Caco-2 (cell line): ENCODE results near the gene AGPAT3. TPM values are rescaled to one million over a fixed set of nuclear protein-coding genes. Genes with fewer than 3 reads are reported as not detected.

Source experiments
- BruUV-seq: library from RNA; stranded (reverse); fragments of 400-500 nt; replicated peaks from 2 replicates; lab custom pipeline; 2021; lab: Mats Ljungman, UMichigan
- CTCF ChIA-PET: fragments of 300-600 bp; sonication (Branson Sonifier 250); formaldehyde crosslinking; loops from one replicate; lab custom pipeline; 2022; ENCODE audit warnings: antibody characterized with exemption; lab: Charles Lee
- POLR2A ChIA-PET: fragments of 300-600 bp; sonication (Branson Sonifier 250); formaldehyde crosslinking; loops from one replicate; lab custom pipeline; 2022; ENCODE audit warnings: antibody characterized with exemption; lab: Charles Lee
- DNase-seq, 2 experiments: peaks; one replicate each; pipeline versions ENCODE4 v3.0.0 to v3.0.0-alpha.2; 2020 to 2022
- H3K27me3 ChIP-seq: replicated peaks from 2 replicates; pipeline ENCODE4 v1.6.0; 2011; ENCODE audit warnings: low read length; ENCODE audit not compliant: control insufficient read depth, insufficient read depth
- H3K36me3 ChIP-seq: 2 replicates; pipeline ENCODE4 v1.5.1; 2011; ENCODE audit warnings: low read length; ENCODE audit not compliant: control insufficient read depth, insufficient read depth
- H3K4me1 ChIP-seq: fragments of 250-450 bp; sonication (Bioruptor Pico); 2 replicates; pipeline ENCODE4 v1.5.1; 2020; ENCODE audit warnings: mild to moderate bottlenecking
- H3K4me3 ChIP-seq: 2 replicates; pipeline ENCODE4 v1.5.1; 2011; ENCODE audit warnings: low read depth, mild to moderate bottlenecking, control low read depth, low read length
- H3K9me3 ChIP-seq: fragments of 250-450 bp; sonication (Bioruptor Pico); 2 replicates; pipeline ENCODE4 v1.5.1; 2020; ENCODE audit warnings: mild to moderate bottlenecking, moderate library complexity
- H3K27ac Mint-ChIP-seq: one replicate; pipeline ENCODE4 v1.8.0; 2022; ENCODE audit warnings: mixed read lengths; ENCODE audit not compliant: unreplicated experiment
- H3K27me3 Mint-ChIP-seq: one replicate; pipeline ENCODE4 v1.8.0; 2022; ENCODE audit warnings: mixed read lengths; ENCODE audit not compliant: insufficient read depth, unreplicated experiment
- H3K36me3 Mint-ChIP-seq: one replicate; pipeline ENCODE4 v1.8.0; 2022; ENCODE audit warnings: mild to moderate bottlenecking, mixed read lengths; ENCODE audit not compliant: insufficient read depth, unreplicated experiment
- H3K4me1 Mint-ChIP-seq: one replicate; pipeline ENCODE4 v1.8.0; 2022; ENCODE audit warnings: low read depth, mixed read lengths; ENCODE audit not compliant: unreplicated experiment
- H3K4me3 Mint-ChIP-seq: one replicate; pipeline ENCODE4 v1.8.0; 2022; ENCODE audit warnings: mild to moderate bottlenecking, moderate library complexity, mixed read lengths; ENCODE audit not compliant: unreplicated experiment
- H3K9me3 Mint-ChIP-seq: one replicate; pipeline ENCODE4 v1.8.0; 2022; ENCODE audit warnings: mixed read lengths; ENCODE audit not compliant: unreplicated experiment
- CTCF ChIP-seq, 2 experiments: fragments of 200-600 bp in 1 of 2; IDR thresholded peaks; 1 replicate in 1 of 2; 2 replicates in 1 of 2; pipeline versions ENCODE4 v1.5.1 to v1.8.0; 2011 to 2022; ENCODE audit warnings: antibody characterized with exemption in 1 of 2, control low read depth in 1 of 2, inconsistent platforms in 1 of 2, low read depth in 1 of 2, low read length in 1 of 2, mild to moderate bottlenecking in 1 of 2, moderate library complexity in 1 of 2; ENCODE audit not compliant: insufficient read depth in 1 of 2, severe bottlenecking in 1 of 2, unreplicated experiment in 1 of 2
- intact Hi-C: fragments of 100-400 bp; cut with micrococcal nuclease; formaldehyde crosslinking; loops from one replicate; pipeline ENCODE4 v1.10.0; 2022; ENCODE audit not compliant: unreplicated experiment
- total RNA-seq: library from RNA; stranded (reverse); gene quantifications from 2 replicates; pipeline ENCODE4 v1.2.3, GENCODE V29; 2022

The AGPAT3 gene
- total RNA-seq, 1 experiment from 2014 or later = 61.8 TPM

GRCh38 chr21:43968410-43969114 lies 103.5 kb downstream of the AGPAT3 start:
- no peaks in the 10 kb centered on the region for H3K9me3 Mint-ChIP-seq
- ChIA-PET POLR2A (interaction anchor here (0.5 kb wide), 1 partner anchor 22 kb away, joined by 4 read pairs; no protein-coding TSS in a partner anchor), CTCF (no interaction called here)
- peaks cover 4% of the 10 kb centered on the region for H3K36me3 Mint-ChIP-seq
- no peak overlapping the region for H3K27ac Mint-ChIP-seq
- Histone ChIP-seq H3K27me3 (no peaks in the 10 kb centered on the region), H3K4me1 (no peaks in the 10 kb centered on the region), H3K4me3 (no peak overlapping the region), H3K36me3 (no peaks in the 10 kb centered on the region; the same call in 1 of the 2 replicates), H3K9me3 (no peaks in the 10 kb centered on the region)
- BruUV-seq = no TSS peak
- intact Hi-C loops = no loop called here
- H3K4me1 Mint-ChIP-seq = no peaks in the 10 kb centered on the region
- TF ChIP-seq CTCF (IDR thresholded peaks at IDR 0.05; ENCODE audit: insufficient read depth in 1 of 2, low read depth in 1 of 2, low read length in 1 of 2, severe bottlenecking in 1 of 2, unreplicated experiment in 1 of 2) = no peak
- no peaks in the 10 kb centered on the region for H3K27me3 Mint-ChIP-seq
- no peak overlapping the region for H3K4me3 Mint-ChIP-seq
- DNase-seq = no peak

DNA sequence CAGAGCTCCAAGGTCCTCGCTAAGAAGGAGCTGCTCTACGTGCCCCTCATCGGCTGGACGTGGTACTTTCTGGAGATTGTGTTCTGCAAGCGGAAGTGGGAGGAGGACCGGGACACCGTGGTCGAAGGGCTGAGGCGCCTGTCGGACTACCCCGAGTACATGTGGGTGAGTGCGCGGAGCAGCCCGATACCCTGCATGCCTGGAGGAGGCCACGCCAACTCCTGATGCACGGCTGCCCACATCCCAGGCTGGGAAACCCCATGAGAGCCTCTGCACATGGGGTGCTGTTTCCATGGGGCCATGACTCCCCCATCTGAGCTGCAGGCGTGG lies 104.1 kb downstream of the AGPAT3 start:
- ChIA-PET CTCF (no interaction called here), POLR2A (no interaction called here)
- peaks cover under 1% of the 10 kb centered on the region for H3K4me1 Mint-ChIP-seq

DNA sequence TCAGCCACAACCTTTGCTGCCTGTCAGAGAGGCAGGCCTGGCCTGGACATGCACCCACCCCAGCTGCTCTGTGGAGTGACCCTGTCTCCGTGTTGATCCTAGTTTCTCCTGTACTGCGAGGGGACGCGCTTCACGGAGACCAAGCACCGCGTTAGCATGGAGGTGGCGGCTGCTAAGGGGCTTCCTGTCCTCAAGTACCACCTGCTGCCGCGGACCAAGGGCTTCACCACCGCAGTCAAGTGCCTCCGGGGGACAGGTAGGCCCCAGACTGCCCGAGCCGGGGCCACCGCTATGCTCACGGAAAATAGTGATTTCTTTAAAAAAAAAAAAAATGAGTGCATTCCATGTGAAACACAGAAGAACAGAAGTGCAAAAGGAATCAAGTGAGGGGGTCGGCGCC lies 105.5 kb downstream of the AGPAT3 start:
- Histone ChIP-seq H3K27me3 (no peaks in the 10 kb centered on the region), H3K9me3 (no peaks in the 10 kb centered on the region), H3K36me3 (no peaks in the 10 kb centered on the region; the same call in 1 of the 2 replicates), H3K4me1 (no peaks in the 10 kb centered on the region), H3K4me3 (no peak overlapping the region)
- Mint-ChIP-seq H3K36me3 (no peaks in the 10 kb centered on the region), H3K27me3 (no peaks in the 10 kb centered on the region), H3K4me3 (no peak overlapping the region), H3K9me3 (no peaks in the 10 kb centered on the region), H3K27ac (no peak overlapping the region), H3K4me1 (peaks cover 12% of the 10 kb centered on the region)
- CTCF ChIA-PET = no interaction called here
- no peak for TF ChIP-seq CTCF (IDR thresholded peaks at IDR 0.05; ENCODE audit: insufficient read depth in 1 of 2, low read depth in 1 of 2, low read length in 1 of 2, severe bottlenecking in 1 of 2, unreplicated experiment in 1 of 2)
- POLR2A ChIA-PET = no interaction called here
- no TSS peak for BruUV-seq
- no peak for DNase-seq
- intact Hi-C loops = no loop called here

More for the DNA sequence above, 104.1 kb downstream of the AGPAT3 start:
- intact Hi-C loops = no loop called here
- Histone ChIP-seq H3K4me3 (no peak overlapping the region), H3K9me3 (no peaks in the 10 kb centered on the region), H3K4me1 (no peaks in the 10 kb centered on the region), H3K27me3 (no peaks in the 10 kb centered on the region), H3K36me3 (no peaks in the 10 kb centered on the region; the same call in 1 of the 2 replicates)
- H3K27me3 Mint-ChIP-seq = no peaks in the 10 kb centered on the region
- H3K9me3 Mint-ChIP-seq = no peaks in the 10 kb centered on the region
- no peak for TF ChIP-seq CTCF (IDR thresholded peaks at IDR 0.05; ENCODE audit: insufficient read depth in 1 of 2, low read depth in 1 of 2, low read length in 1 of 2, severe bottlenecking in 1 of 2, unreplicated experiment in 1 of 2)
- no peak overlapping the region for H3K4me3 Mint-ChIP-seq
- H3K36me3 Mint-ChIP-seq = no peaks in the 10 kb centered on the region
- no TSS peak for BruUV-seq
- DNase-seq = no peak
- no peak overlapping the region for H3K27ac Mint-ChIP-seq
